Measurements from ENCODE around the gene WNT16. TPM values are rescaled to one million over a fixed set of nuclear protein-coding genes. Genes with fewer than 3 reads are reported as not detected.
"Not testable (repeated sequence)": the region's sequence is repeated elsewhere in the genome, so short reads cannot be mapped to it uniquely, and the experiment has no call there.

The WNT16 gene
- polyA plus RNA-seq, 4 donors: 0.11 TPM; not detected in 3

DNA sequence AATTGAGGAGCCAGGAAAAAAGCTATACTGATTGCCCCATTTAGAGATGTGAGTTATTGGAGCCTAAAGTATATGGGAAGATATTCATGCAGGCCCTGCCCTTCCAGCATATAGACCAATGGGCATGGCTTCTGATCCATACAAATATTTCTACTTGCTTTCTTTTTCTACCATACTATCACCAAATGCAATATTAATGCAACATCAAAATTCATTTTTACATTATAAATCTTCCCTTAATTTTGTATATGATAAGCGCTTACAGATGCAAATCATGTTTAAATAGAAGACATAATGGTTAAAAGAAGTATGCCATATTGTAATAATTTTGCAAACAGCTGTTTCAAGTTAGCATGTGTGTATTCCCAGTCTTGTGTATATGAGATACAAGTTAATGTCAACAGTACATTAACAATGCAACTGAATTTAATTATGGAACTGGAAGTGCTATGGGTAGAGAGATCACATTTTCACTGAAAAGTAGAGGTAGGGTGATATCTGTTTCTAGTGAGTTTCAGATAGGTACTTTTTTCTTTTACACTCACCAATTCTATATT is 24.6 kb upstream of the WNT16 start:
- DNase-seq (ENCODE audit: low read depth in 4 of 4, low spot score in 3 of 4): no peak

DNA sequence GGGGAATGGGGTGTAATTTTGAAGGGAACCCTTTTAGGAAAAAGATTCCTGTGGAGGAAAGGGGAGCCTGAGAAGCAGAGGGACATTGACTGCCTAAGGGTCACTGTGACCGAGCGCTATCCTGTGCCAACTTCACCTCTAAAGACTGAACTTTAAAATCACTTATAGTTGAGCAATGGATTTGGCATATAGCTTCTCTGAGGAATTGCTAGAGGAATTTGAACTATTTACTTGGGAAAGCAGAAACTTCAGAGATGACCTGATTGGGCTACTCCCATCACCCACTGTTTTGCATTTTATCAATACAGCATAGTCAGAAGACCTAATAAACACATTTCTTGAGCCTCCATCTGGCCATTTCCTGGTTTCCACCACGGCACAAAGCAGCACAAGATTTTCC is 23.7 kb upstream of the WNT16 start:
- DNase-seq (ENCODE audit: low read depth in 4 of 4, low spot score in 3 of 4): no peak

DNA sequence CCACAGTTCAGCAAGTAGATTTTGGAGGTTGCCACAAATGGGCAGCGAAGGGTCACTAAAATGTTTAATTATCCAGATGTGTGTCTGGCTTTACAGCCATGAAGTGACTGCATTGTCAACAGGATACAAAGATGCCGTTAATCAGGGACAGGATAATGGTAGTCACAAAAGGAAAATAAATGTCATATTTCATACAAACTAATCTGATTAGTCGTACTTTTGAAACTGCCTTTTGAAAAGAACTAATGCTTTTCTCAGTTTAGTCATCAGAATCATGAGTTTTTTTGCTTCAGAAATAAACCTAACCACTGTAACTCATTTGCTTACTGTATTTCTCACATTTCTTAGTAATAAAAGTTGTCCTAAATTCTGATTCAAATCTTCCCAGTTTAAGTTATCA is 22.2 kb upstream of the WNT16 start:
- DNase-seq (ENCODE audit: low read depth in 4 of 4, low spot score in 3 of 4): no peak

DNA sequence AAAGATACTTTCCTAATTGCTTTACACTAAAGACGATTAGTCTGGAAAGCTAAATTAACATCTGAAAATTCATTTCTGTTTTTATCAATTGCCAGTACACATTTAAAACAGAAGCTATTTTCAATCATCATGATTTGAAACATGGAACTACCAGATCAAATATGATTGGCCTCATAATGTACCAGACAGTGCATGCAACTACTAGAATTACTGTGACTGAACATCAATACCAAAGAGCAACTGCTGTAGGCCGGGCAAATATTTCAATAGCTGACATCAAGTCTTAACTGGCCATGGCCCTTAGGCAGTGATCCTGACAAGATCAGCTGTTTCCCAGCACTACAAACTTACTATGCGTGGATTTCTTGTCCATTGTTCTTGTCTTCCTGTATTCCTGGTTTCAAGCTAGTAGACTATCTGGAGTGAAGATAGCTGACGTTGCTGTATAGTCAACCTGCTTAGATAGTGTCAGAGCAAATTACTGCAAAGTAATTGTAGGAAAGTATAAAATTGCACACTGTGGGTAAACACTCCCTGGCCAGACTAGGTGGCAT is 21.7 kb upstream of the WNT16 start:
- no peak for DNase-seq (ENCODE audit: low read depth in 4 of 4, low spot score in 3 of 4)

DNA sequence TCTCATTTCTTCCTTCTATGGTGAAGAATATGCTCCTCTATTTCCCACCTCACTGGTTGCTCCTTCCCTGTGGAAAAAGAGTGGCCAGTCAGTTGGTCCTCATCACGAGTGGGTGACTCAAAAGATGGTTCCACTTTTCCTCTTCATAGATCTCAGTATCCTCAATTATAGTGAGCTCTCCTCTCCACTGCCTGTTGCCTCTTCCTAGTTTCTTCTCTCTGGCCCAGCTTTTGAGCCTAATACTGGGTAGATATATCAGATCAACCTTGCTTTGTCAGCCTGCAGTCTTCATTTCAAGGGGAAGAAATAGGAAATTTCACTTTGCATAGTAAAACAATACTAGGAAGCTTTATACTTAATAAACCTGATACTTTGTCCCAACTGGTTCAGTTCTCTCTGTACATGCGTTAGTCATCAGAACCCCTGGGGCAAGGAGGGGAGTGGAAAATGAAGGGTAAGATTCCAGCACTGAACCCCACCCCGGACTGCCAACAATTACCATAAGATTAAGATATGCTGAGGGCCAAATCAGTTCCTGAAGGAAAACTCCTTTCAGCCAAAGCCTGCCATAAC is 15.5 kb upstream of the WNT16 start:
- DNase-seq (ENCODE audit: low read depth in 4 of 4, low spot score in 3 of 4): no peak

DNA sequence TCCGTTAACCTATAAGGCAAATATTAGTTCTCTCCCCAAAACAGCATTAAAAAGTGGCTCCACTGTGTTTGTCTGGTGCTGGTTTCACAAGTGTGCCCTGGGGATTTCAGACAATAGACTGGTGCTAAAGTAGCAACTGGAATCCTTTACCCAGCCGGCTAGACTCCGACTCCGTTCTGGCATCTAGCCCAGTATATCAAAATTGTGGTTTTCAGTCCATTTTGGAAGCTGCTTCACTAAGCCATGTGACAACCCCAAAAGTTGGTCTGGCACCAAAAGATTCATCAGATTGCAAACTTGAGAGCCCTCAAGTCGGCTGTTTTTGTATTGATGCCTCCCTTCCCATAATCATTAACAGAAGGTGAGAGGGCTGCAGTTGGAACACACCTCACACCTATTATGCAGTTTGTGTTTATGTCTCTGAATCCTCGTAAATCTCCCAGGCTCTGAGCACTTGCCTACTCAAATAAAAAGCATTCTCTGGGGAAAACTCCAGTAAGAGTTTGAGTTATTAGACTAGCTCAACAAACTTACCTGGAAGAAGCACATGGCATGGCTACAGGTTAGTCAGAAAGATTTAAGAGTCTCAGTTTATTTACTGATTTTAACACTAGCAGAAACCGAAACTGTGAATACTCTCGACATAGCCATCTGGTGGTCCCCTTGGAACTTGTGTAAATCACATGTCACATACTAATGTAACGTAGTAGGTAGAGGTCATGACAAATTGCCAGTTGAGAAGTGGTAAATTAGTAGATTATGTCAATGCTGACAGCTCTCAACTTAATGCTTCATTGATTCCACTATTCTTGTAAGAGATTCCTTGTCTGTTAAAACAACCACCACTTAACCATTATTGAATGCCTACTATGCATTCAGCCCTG is 14.8 kb upstream of the WNT16 start:
- DNase-seq (ENCODE audit: low read depth in 4 of 4, low spot score in 3 of 4): no peak

DNA sequence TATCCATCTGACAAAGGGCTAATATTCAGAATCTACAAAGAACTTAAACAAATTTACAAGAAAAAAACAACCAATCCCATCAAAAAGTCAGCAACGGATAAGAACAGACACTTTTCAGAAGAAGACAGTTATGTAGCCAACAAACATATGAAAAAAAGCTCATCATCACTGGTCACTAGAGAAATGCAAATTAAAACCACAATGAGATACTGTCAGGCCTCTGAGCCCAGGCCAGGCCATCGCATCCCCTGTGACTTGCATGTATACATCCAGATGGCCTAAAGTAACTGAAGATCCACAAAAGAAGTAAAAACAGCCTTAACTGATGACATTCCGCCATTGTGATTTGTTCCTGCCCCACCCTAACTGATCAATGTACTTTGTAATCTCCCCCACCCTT is 13.6 kb upstream of the WNT16 start:
- DNase-seq (ENCODE audit: low read depth in 4 of 4, low spot score in 3 of 4): not testable (repeated sequence)

DNA sequence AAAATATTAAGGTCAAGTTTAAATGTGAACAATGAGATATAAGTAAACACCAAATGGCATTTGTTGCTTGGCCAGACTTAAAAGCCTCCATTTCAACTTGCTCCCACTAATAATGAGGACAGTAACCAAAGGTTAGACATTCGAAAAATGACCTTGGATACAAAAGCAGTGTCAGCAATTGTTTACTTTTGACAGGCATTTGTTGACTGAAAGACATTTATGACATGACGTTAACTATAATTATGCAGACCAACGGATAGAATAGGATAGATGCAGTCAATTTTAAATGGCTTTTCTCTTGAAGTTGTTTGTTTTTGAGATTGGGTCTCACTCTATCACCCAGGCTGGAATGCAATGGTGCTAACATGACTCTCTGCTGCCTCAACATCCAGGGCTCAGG is 6.3 kb upstream of the WNT16 start:
- no peak for DNase-seq (ENCODE audit: low read depth in 4 of 4, low spot score in 3 of 4)

DNA sequence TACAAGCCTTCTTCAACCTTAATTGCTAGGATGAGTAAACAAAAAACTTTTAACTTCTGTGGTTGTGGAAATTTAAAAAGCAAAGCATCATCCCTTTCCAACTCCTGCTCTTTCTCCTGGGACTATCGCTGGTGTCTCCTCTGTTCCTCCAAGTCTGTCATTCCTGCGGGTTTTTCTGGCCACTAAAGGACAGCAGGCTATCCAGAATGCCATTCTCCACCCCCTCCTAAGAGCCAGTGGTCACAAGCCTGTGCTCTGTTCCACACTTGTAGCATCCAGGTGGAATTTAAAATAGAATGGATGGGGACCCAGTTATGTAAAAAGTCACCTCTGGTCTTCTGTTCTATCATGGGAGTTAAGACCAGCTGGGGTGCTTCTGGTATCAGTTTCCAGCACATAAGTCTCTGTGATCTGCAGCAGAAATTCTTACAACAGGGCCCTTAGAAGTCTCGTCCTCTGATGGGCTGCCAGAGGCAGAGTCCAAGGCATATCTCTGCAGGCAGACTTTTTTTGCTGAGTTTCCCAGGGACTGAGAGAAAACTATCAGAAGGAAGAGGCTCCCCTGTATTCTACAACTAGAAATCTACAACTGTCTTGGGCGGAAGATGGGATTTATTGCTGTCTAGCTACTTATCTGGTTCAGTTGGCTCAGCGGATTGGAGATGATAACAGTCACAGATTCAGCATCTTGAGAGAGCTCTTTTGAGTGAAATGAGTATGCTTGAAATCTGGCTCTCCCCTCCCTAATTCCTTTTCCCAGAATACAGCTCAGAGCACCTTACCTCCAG is 5.1 kb upstream of the WNT16 start:
- no peak for DNase-seq (ENCODE audit: low read depth in 4 of 4, low spot score in 3 of 4)

DNA sequence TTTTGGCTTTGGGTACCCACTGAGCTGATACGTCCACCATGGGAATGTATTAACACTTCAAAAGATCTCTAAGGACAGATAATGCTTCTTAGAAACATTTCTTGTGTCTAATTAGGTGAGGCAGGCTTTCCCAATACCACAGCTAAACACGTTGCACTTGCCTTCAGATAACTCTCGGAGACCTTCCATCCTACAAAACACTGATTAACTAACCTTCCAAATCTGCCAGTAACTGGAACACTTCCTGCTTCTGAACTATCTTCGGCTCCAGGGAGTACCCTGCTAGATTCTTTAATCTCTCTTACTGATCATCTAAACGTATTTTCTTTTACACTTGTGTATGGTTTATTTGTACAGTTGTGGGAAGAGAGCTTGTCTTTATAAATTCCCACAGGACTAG is 1.1 kb upstream of the WNT16 start:
- DNase-seq (ENCODE audit: low read depth in 4 of 4, low spot score in 3 of 4): no peak

DNA sequence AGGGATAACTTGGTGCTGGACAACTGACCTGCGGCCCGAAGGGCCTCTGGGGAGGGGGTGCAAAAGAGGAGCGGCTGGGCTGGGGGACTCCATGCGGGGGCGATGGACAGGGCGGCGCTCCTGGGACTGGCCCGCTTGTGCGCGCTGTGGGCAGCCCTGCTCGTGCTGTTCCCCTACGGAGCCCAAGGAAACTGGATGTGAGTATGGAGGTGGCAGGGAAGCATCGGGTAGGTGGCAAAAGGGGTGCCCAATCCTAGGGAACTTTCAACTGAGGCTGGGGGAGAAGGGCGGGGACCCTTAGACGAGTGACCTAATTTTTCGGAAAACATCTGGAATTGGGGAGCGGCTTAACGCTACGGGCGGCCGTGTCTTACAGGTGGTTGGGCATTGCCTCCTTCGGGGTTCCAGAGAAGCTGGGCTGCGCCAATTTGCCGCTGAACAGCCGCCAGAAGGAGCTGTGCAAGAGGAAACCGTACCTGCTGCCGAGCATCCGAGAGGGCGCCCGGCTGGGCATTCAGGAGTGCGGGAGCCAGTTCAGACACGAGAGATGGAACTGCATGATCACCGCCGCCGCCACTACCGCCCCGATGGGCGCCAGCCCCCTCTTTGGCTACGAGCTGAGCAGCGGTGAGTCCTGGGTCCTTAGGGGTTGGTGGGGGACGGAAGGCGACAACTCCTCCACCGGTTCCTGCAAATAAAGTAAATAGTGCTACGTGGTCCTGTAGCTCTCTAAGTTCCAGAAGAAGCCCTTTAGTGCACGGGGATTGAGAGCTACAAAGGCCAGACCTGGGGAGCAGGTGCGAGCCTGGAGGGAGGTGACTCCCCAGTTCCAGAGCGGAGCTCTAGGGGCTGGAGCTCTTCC is 622 bp downstream of the WNT16 start:
- DNase-seq (ENCODE audit: low read depth in 4 of 4, low spot score in 3 of 4): no peak

DNA sequence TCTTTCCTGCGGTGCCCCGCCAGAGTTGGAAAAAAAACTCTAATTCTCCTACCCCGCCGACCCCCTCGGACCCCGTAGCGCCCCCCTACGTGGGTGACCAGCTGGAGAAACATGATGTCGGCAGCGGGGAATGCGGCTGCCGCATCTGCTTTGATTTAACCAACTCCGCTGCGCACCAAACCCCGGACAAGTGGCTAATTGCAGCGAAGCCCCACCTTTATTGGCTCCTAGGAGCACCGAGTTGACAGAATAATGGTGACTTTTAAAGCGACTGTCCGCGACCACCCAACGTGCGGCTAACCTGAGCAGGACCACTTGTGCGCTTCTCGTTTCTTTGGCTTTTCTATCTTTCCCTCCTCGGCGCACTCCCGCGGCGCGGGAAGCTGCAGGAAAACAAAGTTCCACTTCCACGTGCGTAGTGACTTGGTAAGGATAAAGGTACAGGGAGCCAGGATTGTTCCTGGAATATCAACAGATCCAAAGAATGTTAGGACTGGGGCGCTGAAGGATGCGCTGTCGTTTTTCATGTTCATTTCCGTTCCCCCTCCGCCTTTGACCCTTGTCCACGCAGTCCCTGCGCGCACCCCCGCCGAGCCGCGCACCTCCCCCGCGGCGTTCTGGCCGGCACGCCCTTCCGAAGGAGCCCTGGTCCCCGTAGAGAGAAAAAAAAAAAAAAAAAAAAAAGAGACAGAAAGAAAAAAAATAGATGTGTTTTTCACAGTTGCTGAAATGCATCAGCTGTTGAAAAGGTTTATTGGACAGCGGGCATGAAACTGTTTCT is 1.4 kb downstream of the WNT16 start:
- no peak for DNase-seq (ENCODE audit: low read depth in 4 of 4, low spot score in 3 of 4)

DNA sequence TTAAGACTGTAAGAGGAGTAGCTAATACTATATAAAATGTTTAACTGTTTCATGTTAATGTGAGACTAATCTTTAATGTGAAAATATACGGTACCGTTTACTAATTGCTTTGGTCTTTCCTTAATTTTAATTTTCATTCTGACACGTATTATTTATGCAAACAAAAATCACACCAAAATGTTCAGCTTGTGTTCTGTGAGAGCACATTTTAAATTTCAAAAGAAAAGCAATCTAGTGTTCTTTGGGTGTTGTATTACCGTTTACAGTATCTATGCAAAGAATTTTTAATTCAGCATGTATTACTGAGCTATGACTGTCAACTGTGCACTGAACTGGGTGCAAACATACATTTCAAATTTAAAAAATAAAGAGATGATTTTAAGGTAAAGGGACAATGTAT is 2.2 kb downstream of the WNT16 start:
- no peak for DNase-seq (ENCODE audit: low read depth in 4 of 4, low spot score in 3 of 4)

DNA sequence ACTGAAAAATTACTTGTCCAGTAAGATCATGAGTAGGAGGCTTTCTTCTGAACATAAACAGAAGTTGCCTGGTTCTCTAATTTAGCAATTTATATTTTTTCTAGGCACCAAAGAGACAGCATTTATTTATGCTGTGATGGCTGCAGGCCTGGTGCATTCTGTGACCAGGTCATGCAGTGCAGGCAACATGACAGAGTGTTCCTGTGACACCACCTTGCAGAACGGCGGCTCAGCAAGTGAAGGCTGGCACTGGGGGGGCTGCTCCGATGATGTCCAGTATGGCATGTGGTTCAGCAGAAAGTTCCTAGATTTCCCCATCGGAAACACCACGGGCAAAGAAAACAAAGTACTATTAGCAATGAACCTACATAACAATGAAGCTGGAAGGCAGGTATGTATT is 2.8 kb downstream of the WNT16 start:
- DNase-seq (ENCODE audit: low read depth in 4 of 4, low spot score in 3 of 4): no peak

DNA sequence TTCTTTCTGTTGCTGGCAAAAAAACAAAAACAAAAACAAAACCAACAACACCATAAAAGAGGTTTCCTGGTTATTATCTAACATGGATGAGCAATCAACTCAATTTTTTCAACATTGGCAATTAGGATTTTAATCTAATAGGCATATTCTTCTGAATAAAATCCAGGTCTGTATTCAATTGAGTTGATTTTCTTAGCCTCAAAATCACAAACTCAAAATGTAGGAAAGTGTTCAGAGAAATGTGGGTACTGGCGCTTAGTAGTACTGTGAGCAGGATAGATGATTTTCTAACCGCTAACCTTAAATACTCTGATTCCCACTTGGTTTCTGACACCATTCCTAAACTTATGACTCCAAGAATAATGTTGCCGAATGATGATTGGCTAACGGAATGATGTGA is 5.6 kb downstream of the WNT16 start:
- no peak for DNase-seq (ENCODE audit: low read depth in 4 of 4, low spot score in 3 of 4)

DNA sequence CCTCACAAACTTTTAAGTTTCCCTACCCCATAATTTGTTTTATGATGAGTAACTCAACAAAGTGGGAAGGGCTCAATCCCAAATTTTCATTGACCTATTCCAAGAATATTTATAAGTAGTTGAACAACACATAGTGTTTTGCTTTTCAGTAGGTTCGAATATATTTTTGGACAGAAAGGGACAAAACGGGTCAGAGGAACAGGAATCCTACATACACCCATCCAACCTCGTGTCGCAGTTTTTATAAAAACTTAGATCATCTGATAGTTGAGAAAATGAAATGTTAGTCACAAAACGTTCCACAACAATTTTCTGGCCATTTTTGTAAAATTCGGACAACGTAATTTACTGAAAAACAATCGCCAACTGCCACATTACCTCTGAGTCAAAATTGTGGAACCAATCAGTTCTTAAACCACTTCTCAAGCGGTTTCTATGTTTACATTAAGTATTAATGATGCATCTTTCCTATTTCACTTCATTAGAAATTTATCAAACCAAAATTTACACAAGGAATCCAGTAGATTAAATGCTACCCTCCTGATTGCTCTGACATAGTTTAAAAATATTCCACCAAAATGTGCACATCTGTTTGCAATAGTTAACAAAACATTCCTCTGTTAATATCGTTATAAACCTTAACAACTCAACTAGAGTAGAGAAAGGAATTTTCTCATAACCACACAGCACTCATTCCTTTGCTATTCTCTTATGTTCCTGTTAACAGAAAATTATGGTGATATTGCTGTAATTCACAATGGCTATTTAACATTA is 6.3 kb downstream of the WNT16 start:
- no peak for DNase-seq (ENCODE audit: low read depth in 4 of 4, low spot score in 3 of 4)

DNA sequence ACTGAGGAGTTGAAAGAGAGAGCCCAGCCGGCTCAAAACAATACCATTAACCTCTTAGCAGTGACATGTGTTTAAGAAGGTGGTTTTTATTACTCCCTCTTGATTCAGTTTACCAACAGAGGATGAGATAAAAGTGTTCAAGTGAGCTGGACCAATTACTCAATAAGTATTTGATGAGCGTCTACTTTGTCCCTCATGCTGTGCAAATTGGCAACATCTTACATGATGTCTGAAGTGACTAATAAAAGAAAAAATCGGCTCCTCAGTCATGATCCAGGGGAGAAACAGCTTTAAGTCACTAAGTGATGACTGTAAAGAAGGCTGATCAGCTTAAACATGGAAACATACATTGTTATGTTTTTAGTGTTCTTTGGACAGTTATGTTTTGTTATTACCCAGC is 7.8 kb downstream of the WNT16 start:
- no peak for DNase-seq (ENCODE audit: low read depth in 4 of 4, low spot score in 3 of 4)

DNA sequence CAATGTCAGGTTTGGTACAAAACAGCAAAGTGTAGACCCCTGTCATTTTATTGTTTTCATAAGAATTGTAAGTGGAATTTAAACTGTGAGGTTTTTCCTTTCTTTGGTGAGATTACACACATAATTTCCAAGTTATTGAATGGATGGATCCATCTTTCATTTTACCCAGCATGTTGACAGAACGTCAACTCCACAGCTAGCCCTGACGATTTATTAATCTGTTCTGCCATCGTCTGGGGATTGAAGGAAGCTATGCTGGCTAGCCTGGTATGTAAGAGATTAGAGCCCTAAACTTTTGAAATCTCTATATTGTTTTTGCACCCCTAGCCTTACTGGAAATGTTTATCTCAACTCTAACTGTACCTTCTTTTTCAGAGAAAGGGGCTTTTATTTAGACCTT is 8.6 kb downstream of the WNT16 start:
- no peak for DNase-seq (ENCODE audit: low read depth in 4 of 4, low spot score in 3 of 4)

DNA sequence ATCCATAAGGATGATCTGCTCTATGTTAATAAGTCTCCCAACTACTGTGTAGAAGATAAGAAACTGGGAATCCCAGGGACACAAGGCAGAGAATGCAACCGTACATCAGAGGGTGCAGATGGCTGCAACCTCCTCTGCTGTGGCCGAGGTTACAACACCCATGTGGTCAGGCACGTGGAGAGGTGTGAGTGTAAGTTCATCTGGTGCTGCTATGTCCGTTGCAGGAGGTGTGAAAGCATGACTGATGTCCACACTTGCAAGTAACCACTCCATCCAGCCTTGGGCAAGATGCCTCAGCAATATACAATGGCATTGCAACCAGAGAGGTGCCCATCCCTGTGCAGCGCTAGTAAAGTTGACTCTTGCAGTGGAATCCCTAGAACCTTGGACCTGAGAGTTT is 10.3 kb downstream of the WNT16 start:
- no peak for DNase-seq (ENCODE audit: low read depth in 4 of 4, low spot score in 3 of 4)

Data from left renal pelvis (tissue), 4 donors.